ENCODE measurements around the gene ZNHIT6.
A peak's percentile ranks its signal among the peaks of the same experiment; 100 is the strongest.

ZNHIT6 gene, protein sequence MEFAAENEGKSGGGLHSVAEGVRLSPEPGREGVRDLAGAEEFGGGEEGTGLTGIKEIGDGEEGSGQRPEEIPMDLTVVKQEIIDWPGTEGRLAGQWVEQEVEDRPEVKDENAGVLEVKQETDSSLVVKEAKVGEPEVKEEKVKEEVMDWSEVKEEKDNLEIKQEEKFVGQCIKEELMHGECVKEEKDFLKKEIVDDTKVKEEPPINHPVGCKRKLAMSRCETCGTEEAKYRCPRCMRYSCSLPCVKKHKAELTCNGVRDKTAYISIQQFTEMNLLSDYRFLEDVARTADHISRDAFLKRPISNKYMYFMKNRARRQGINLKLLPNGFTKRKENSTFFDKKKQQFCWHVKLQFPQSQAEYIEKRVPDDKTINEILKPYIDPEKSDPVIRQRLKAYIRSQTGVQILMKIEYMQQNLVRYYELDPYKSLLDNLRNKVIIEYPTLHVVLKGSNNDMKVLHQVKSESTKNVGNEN

DNA sequence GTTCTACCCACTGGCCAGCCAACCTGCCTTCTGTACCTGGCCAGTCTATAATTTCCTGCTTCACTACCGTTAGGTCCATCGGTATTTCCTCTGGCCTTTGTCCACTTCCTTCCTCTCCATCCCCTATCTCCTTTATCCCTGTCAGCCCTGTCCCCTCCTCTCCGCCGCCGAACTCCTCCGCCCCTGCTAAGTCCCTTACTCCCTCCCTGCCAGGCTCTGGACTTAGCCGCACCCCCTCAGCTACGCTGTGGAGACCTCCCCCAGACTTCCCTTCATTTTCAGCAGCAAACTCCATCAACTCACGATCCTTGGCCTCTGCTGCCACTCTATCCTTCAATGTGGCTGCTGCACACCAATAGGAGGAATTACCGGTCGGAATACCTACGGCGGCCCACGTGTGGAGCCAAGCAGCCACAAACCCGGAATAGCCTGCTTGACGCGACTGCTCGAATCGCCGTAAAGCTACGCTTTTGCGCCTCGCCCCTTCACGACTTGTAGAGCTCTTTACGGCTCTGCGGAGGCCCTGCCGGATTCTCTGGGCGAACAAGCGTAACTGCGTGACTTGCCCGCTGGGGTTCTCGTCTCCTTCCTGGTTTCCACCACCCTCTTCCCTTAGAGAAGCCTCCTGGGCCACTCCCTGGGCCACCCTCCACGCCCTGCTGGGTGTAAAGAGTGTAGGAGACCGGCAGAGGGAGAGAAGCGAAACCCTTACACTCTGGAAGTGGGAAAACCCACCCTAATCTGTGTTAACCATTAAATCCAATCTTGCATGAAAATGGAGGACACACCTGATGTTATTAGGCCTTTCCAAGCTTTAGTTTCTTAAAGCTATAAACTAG is at the start of gene ZNHIT6:
Gene ZNHIT6 (minus strand): TSS at position 444 of the 839 bp plus-strand sequence. CDS start 149 bp downstream, at position 295.
- DNase-seq: peak; percentile 95

GRCh38 chr1:85756864-85757263 is 48.6 kb upstream of the ZNHIT6 start:
- DNase-seq: no peak

- DNase-seq: no peak
These were observed 39.9 kb upstream of the ZNHIT6 start for GRCh38 chr1:85748120-85748519.

DNA sequence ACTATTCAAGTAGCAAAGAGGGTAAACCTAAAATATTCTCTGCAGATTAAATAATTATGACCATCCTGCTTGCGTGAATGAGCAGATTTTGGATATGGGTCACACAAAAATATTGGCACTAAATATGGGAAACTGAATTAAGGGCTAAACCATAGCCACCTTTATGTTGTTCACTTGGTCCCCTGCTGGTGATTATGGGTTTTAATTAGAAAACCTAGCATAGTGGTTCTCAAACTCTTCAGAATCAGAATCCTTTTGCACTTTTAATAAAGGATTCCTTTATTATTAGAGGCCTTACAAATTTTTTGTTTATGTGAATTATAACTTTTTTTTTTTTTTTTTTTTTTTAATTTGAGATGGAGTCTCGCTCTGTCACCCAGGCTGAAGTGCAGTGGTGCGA is 38.5 kb upstream of the ZNHIT6 start:
- no peak for DNase-seq

- no peak for DNase-seq
These were observed 35.6 kb upstream of the ZNHIT6 start for GRCh38 chr1:85743814-85744213.

DNA sequence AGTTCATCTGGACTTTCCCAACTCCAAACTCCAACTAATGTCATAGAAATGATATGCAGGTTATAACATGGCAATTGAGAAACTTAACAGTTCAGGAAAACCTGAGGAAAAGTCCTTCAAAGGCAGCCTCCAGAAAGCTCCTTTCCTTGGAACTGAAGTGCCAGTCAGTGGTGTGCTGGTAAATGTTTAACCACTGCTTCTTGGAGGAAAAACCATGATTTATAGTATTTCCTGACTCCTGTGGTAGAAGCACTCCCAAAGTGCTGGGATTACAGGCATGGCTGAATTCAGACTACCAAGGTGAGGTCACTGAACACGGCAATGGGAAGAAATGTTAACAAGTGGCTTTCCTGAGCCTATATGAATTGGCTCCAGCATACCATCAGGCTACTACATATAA is 26.7 kb upstream of the ZNHIT6 start:
- DNase-seq: no peak

DNA sequence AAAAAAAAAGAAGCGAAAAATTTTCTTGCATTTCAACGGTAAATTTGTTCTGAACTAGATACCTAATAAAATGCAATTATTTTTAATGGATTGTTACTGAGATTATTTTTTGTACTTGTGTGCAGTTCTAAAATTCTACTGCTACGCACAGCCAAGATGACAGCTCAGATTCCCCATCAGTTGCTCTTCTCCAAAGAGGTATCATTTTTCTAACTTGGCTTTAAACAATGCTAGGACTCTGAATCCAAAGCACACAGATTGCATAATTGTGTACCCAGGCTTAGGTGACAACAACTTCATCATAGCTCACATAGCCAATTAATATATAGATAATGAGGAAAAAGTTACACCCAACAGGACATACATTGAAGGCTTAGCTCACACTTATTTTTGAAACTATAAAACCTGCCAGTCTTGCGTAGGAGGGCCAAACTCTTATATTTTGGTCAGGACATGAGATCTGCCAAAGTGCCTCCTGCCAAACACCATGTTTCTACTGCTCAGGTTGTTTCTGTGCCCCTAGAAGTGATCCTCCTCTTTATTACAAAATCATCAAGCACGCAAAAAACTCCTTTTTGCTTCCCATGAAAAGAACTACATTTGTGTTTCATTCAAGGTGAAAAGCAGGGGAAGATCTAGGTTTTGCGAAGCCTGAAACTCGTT is 10.6 kb upstream of the ZNHIT6 start:
- no peak for DNase-seq

DNA sequence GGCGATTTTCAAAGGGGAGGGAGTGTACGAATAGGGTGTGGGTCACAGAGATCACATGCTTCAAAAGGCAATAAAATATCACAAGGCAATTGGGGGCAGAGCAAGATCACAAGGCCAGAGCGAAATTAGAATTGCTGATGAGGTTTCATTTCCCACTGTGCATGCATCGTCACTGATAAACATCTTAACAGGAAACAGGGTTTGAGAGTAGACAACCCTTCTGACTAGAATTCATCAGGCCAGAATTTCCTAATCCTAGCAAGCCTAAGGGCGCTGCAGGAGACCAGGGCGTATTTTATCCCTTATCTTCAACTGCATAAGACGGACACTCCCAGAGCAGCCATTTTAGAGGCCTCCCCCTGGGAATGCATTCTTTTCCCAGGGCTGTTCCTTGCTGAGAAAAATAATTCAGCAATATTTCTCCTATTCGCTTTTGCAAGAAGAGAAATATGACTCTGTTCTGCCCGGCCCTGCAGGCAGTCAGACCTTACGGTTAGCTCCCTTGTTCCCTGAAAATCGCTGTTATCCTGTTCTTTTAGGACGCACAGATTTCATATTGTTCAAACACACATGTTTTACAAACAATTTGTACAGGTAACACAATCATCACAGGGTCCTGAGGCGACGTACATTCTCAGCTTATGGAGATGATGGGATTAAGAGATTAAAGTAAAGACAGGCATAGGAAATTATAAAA is 6.3 kb upstream of the ZNHIT6 start:
- peak; percentile 5 for DNase-seq

DNA sequence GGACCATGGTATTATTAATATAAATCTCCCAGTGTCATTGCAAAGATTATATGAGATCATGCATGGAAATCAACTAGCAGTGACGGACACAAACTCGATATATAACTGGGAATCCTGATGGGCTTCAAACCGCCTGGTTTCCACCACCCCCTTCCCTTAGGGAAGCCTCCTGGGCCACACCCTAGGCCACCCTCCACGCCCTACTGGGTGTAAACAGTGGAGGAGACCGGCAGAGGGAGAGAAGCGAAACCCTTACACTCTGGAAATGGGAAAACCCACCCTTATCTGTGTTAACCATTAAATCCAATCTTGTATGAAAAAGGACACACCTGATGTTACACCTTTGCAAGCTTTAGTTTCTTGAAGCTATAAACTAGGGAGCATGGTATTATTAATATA is 595 bp upstream of the ZNHIT6 start:
- no peak for DNase-seq

DNA sequence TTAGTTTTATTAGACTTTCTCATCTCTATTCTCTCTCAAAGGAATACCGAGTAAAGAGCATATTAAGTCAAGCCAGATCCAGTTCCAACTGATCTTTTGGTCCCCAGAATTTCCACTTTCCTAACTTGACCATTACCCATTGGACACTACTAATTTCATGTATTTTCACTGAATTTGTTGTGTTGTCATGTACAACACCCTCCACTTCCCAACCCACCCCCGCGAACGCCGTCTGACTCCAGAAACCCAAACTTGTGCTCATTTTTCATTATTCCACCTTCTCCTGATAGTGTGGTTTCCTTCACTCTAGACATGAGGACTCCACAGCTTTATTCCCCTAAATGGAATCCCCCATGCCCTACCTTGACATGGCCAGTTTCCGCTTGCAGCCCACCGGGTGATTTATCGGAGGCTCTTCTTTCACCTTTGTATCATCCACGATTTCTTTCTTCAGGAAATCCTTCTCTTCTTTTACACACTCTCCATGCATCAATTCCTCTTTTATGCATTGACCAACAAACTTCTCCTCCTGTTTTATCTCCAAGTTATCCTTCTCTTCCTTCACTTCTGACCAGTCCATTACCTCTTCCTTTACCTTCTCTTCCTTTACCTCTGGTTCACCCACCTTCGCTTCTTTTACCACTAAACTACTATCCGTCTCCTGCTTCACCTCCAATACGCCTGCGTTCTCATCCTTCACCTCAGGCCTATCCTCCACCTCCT is 805 bp downstream of the ZNHIT6 start:
- DNase-seq: no peak

DNA sequence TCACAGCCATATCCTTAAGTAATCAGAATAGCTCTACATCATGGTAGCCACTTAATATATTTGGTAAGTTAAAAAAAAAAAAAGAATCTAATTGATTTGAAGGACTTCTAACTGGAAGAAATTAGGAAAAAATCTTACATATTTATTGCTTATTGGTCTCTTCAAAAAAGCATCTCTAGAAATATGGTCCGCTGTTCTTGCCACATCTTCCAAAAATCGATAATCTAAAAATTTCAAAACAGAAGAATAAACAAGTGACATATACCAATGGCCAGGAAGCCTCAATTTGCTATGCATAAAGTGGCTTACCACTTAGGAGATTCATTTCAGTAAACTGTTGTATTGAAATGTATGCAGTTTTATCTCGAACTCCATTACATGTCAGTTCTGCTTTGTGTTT is 2.3 kb downstream of the ZNHIT6 start:
- DNase-seq: no peak

DNA sequence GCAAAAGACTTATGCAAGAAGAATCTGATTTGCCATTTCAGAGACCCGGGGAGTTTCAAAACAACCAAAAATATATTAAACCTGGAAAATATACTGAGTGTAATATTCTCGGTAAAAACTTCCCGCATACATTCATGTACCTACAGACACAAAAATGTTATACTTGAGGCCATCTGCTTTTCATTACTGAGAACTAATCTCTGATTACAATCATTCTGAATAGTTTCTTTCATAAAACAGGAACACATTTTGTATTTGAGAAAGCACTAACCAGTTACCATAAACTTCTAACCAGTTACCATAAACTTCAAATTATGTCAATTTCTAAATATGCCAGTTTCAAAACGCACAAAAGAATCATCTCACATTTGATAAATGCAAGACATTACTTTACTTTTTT is 7.8 kb downstream of the ZNHIT6 start:
- DNase-seq: no peak

GRCh38 chr1:85697895-85698294 is 10.3 kb downstream of the ZNHIT6 start:
- no peak for DNase-seq

- no peak for DNase-seq
These were observed 15.4 kb downstream of the ZNHIT6 start for GRCh38 chr1:85692730-85693314.

DNA sequence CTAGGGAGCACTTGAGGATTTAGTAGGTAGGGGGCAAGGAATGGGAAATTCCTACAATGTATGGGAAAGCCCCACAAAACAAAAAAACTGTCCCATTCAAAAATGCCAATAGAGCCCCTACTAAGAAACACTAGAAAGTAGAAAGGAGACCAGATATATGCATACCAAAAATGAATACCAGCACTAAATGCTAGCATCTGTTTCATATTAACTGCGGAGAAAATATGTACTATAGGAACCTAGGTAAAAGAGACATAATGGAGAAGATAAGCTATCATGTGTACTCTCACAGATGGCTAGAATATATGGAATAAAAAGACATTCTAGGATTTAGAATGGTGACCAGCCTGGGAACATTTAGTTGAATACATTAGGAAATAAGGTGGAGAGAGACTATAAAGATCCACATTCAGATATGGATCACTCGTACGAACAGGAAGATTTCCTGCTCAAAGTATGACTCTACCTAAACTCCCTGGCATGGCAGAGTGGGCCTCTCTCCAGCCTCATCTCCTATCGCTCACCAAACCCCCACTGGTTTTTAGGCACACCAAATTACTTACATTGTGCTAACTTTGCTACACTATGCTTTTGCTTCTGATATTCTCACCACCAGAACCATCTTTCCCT is 18.3 kb downstream of the ZNHIT6 start:
- no peak for DNase-seq

- no peak for DNase-seq
These were observed 24.8 kb downstream of the ZNHIT6 start for GRCh38 chr1:85683292-85684025.

DNA sequence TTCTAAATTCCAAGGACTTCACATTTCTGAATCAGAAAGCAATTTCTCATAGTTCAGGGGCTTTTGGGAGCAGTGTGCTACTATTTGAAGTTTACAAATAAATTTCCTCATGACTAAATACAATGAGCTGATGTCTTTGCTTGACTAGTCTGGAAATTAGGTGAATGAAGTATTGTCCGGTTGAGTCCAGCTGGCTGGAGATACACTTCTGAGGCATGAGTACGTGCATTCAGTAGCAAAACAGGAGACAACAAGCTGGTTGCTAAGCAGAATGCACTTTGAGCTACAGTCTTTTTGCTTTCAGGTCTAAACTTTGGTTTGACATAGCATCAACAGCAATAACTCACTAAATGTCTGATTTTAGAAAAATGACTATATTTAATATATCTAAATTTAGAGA is 27.1 kb downstream of the ZNHIT6 start:
- no peak for DNase-seq

DNA sequence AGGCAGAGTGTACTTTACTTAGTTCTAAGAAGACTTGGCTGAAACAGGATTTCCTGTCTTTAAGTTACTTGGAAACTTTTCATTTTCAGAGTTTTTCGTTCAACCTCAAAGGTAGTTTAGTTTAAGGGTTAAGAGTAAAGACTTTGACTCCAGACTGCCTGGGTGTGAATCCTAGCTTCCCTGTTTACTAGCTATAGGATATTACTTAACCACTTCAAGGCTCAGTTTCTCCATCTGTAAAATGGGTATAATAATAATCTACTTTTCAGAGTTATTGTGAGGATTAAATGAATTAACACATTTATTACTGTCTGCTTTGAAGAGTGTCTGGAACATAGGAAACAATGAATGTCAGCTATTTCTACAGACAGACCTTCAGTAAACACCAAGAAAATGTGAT is 30.0 kb downstream of the ZNHIT6 start:
- peak; percentile 7 for DNase-seq

GRCh38 chr1:85677656-85678055 is 30.6 kb downstream of the ZNHIT6 start:
- no peak for DNase-seq

- no peak for DNase-seq
These were observed 36.1 kb downstream of the ZNHIT6 start for GRCh38 chr1:85672031-85672660.

Measured in activated CD4-positive, alpha-beta T cell treated with anti-CD3 and anti-CD28 coated beads, Interleukin-10, Interleukin-2, amounts not matched to agents 100 ng/mL and 50 ng/mL, durations not matched to agents 16 hours and 8 hours (primary cell).